GM03348 (cell line): Measurements from ENCODE around the gene PRXL2B.

Experiments
- DNase-seq: peaks from one replicate; pipeline ENCODE4 v3.0.0; 2012; ENCODE audit warnings: low spot score

PRXL2B gene

GRCh38 chr1:2598329-2598931, 11.9 kb downstream of the PRXL2B start:
- DNase-seq = no peak

DNA sequence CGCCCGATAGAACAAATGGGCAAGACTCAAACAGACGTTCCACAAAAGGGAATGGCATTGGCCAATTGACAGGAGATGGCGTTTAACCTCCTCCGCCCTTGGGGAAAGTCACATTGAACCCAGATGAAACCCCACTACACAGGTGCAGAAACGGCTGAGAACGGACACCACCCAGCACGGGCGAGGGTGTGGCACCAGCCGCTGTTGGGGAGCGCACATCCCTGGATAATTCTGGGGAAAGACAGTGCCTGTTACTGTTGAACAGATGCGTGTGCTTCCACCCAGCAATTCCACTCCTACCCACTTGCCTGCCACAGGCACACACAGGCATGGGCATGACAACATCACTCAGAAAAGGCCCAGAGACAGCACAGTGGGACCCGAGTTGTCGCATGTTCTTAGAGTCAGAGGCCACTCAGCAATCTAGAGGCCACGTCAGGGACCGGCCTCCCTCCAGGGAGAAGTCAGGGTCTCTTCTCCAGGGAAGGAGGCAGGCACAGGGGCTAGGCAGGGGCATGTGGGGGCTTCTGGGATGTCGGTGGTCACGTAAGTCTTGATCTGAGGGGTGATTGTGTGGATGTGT, 15.2 kb downstream of the PRXL2B start:
- no peak for DNase-seq

- no peak for DNase-seq
These were observed 15.8 kb downstream of the PRXL2B start for GRCh38 chr1:2602311-2602835.

- no peak for DNase-seq
These were observed 16.4 kb downstream of the PRXL2B start for GRCh38 chr1:2602866-2603520.

DNA sequence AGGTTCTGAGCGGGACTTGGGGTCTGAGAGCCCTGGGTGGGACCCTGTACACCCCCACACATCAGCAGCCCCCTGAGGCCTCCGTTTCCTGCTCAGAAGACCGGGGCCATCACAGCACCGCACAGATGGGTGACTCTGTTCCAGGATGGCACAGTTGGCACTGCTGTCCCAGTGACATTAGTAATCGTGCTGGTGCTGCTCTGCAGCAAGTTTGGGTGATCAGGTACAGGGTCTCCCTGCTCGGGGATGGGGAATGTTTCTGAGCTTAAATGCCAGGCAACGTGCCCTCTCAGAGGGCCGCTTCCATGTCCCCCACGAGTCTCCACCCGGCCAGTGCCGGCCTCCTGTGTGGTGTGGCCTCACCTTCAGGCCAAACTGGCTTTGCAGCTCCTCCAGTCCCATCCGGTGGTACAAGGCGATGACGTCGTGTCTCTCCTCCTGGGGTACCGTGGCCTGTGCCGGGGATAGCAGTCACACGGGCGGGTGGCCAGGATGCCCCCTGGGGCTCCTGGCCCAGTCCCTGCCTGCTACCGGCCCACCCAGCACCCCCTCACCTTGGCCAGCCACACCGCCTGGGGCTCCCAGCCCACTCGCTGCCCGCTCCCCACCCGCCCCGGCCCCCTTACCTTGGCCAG, 17.1 kb downstream of the PRXL2B start:
- no peak for DNase-seq

- no peak for DNase-seq
These were observed 17.7 kb downstream of the PRXL2B start for GRCh38 chr1:2604156-2604843.

- DNase-seq = no peak
These were observed 18.4 kb downstream of the PRXL2B start for GRCh38 chr1:2604844-2605508.

GRCh38 chr1:2605509-2606395, 19.2 kb downstream of the PRXL2B start:
- no peak for DNase-seq

GRCh38 chr1:2606396-2606880, 19.9 kb downstream of the PRXL2B start:
- no peak for DNase-seq

GRCh38 chr1:2606881-2607621, 20.5 kb downstream of the PRXL2B start:
- no peak for DNase-seq

DNA sequence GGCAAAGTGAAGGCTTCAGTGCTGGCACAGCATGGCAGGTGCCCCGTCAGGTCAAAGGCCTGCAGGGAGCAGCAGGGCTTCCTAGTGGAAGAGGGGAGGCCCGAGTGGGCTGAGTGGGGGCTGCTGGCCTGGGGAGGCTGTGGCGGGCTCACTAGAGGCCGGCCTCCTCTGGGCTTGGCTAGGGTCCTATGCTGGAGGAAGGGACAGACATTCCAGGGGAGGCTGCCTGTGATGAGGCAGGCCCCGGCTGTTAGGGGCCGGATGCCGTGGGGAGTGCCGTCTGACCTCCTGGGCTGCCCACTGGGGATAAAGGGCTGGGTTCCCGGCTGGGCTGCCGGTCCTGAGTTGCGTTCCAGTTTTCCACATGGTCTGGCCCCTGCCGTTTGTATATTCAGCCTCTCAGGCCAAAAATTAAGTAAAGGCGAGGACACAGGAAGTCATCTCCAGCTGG, 21.1 kb downstream of the PRXL2B start:
- no peak for DNase-seq

DNA sequence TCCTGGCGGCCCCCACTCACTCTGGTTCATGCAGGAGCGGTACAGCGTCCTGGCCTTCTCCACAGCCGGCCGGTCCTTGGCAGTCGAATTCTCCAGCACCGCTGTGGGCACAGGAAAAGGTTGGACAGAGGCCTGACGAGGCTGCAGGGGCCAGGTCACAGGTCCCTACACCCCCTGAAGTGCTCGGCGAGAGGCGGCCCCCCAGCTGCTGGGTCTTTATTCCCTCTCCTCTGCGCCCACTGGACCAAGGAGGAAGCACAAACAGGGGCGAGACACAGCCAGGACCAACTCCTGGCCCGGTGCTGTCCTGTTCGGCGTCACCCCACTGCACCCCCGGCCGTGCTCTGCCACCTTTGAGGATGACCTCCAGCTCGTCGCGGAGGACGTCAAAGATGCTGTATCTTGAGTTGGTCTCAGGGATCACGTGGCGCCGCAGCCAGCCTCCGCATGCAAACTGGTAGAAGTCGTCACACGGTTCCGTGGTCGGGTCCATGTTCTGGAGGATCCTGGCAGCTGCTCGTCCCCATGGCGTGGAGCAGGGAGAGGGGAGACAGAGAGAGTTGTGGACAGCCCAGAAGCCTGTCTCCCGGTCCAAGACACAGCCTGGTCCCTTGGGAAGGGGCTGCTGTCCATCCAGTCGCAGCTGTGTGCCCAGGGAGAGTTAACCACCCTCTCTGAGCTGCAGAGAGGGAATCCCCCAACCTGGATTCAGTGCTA, 22.9 kb downstream of the PRXL2B start:
- no peak for DNase-seq

- DNase-seq = no peak
These were observed 23.7 kb downstream of the PRXL2B start for GRCh38 chr1:2610036-2610959.

DNA sequence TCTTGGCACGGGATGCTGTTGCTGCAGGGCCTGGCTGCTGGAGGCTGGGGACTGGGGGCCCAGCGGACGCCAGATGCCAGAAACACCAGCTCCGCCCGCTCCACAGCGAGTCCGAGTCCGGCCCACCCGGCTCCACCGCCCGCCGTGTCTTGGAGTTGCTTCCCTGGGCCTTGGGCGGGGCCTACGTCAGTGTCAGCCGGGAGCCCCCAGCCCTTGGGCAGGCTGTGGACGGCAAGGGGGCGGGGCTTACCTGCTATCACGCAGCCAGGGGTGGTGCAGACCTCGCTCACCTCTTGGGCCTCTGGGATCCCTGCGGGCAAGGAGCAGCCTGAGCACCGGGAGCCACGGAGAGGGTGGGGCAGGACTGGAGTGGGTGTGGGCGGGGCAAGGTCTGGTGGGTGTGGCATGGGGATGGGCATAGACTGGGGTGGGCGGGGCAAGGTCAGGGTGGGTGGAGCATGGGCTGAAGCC, 24.5 kb downstream of the PRXL2B start:
- peak; percentile 39 for DNase-seq

GRCh38 chr1:2611621-2612437, 25.3 kb downstream of the PRXL2B start:
- DNase-seq = no peak

DNA sequence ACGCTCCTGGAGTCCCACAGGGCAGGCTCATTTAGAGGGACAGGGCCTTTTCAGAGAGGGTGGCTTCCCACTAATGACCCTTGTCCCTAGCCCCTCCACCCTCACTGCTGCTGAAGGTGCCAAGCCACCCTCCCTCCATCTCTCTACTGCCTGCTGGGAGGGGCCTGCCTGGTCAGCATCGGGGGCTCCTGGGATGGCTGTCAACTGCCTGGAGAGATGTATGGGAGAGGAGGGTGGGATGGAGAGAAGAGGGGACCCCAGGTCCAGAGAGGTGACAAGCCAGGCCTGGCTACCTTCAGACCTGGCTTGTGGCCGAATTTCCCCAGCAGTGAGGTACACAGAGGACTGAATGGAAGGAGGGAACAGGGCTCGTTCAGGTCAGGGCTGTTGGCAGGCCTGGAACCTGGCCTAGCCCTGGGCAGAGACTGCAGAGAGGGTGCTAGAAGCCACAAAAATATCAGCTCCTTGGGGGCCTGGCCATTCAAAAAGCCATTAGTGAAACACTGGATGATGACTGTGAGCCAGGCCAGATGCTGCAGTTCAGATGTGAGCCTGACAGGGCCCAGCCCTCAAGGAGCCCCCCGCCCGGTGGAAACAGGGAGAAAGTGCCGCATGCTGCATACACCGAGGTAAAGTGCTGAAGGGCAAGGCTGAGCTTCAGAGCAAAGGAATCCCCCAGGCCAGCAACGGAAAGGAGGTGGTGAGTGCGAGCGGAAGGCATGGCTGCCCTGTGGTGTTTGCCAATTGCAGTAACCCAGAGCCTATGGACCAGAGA, 26.2 kb downstream of the PRXL2B start:
- DNase-seq = no peak
